ENCODE results near the gene STOX2.
A peak's percentile ranks its signal among the peaks of the same experiment; 100 is the strongest.

The STOX2 gene

GRCh38 chr4:183887351-183887750, 17.8 kb upstream of the STOX2 start:
- H3K4me3 ChIP-seq (ENCODE audit: low read depth, low read length): no peak overlapping the region

- no peak overlapping the region for H3K4me3 ChIP-seq (ENCODE audit: low read depth, low read length)
These were observed 16.5 kb upstream of the STOX2 start for GRCh38 chr4:183888564-183888963.

GRCh38 chr4:183889190-183889589, 15.9 kb upstream of the STOX2 start:
- H3K4me3 ChIP-seq (ENCODE audit: low read depth, low read length): no peak overlapping the region

GRCh38 chr4:183897193-183897592, 7.9 kb upstream of the STOX2 start:
- H3K4me3 ChIP-seq (ENCODE audit: low read depth, low read length): no peak overlapping the region

GRCh38 chr4:183898456-183898855, 6.7 kb upstream of the STOX2 start:
- no peak overlapping the region for H3K4me3 ChIP-seq (ENCODE audit: low read depth, low read length)

- no peak overlapping the region for H3K4me3 ChIP-seq (ENCODE audit: low read depth, low read length)
These were observed 1.9 kb upstream of the STOX2 start for GRCh38 chr4:183903021-183903760.

GRCh38 chr4:183905593-183906488, 734 bp downstream of the STOX2 start:
- peak overlapping the region; percentile 61 for H3K4me3 ChIP-seq (ENCODE audit: low read depth, low read length)

GRCh38 chr4:183906489-183906738, 1.3 kb downstream of the STOX2 start:
- peak overlapping the region; percentile 73 for H3K4me3 ChIP-seq (ENCODE audit: low read depth, low read length)

GRCh38 chr4:183906739-183907651, 1.9 kb downstream of the STOX2 start:
- peak overlapping the region; percentile 73 for H3K4me3 ChIP-seq (ENCODE audit: low read depth, low read length)

- H3K4me3 ChIP-seq (ENCODE audit: low read depth, low read length): peak overlapping the region; percentile 73
These were observed 3.0 kb downstream of the STOX2 start for GRCh38 chr4:183907871-183908683.

- no peak overlapping the region for H3K4me3 ChIP-seq (ENCODE audit: low read depth, low read length)
These were observed 4.1 kb downstream of the STOX2 start for GRCh38 chr4:183909187-183909586.

GRCh38 chr4:183909801-183910200, 4.7 kb downstream of the STOX2 start:
- H3K4me3 ChIP-seq (ENCODE audit: low read depth, low read length): no peak overlapping the region

- H3K4me3 ChIP-seq (ENCODE audit: low read depth, low read length): no peak overlapping the region
These were observed 7.5 kb downstream of the STOX2 start for GRCh38 chr4:183912585-183912984.

- no peak overlapping the region for H3K4me3 ChIP-seq (ENCODE audit: low read depth, low read length)
These were observed 10.9 kb downstream of the STOX2 start for GRCh38 chr4:183915976-183916375.

GRCh38 chr4:183918696-183919095, 13.6 kb downstream of the STOX2 start:
- H3K4me3 ChIP-seq (ENCODE audit: low read depth, low read length): no peak overlapping the region

- no peak overlapping the region for H3K4me3 ChIP-seq (ENCODE audit: low read depth, low read length)
These were observed 14.0 kb downstream of the STOX2 start for GRCh38 chr4:183919141-183919540.

GRCh38 chr4:183920512-183920911, 15.4 kb downstream of the STOX2 start:
- no peak overlapping the region for H3K4me3 ChIP-seq (ENCODE audit: low read depth, low read length)

- H3K4me3 ChIP-seq (ENCODE audit: low read depth, low read length): no peak overlapping the region
These were observed 16.2 kb downstream of the STOX2 start for GRCh38 chr4:183921335-183921734.

GRCh38 chr4:183924362-183925044, 19.4 kb downstream of the STOX2 start:
- H3K4me3 ChIP-seq (ENCODE audit: low read depth, low read length): no peak overlapping the region

GRCh38 chr4:183926950-183927349, 21.8 kb downstream of the STOX2 start:
- no peak overlapping the region for H3K4me3 ChIP-seq (ENCODE audit: low read depth, low read length)

Data from iPS-11a (cell line).